ENCODE results near the gene TECPR1. TPM values are rescaled to one million over a fixed set of nuclear protein-coding genes. Genes with fewer than 3 reads are reported as not detected.

TECPR1 gene
- total RNA-seq, 1 experiment from 2014 or later = 12.9 TPM

- no peaks in the 10 kb centered on the region for H3K36me3 Mint-ChIP-seq (ENCODE audit: insufficient read depth, unreplicated experiment)
- no TSS peak for BruUV-seq (replicated peaks)
- no peak for DNase-seq
- no peak overlapping the region for H3K4me3 Mint-ChIP-seq (ENCODE audit: low read depth, unreplicated experiment)
- CTCF ChIA-PET = interaction anchor here (1.0 to 2.7 kb wide), 4 partner anchors 56 to 145 kb away, joined by 3 to 25 read pairs (median 6); partner anchors contain the start of gene LMTK2
- H3K27ac Mint-ChIP-seq (ENCODE audit: unreplicated experiment) = no peak overlapping the region
- no peaks in the 10 kb centered on the region for H3K4me1 Mint-ChIP-seq (ENCODE audit: low read depth, unreplicated experiment)
- no peak for TF ChIP-seq CTCF (IDR thresholded peaks at IDR 0.05; ENCODE audit: unreplicated experiment)
- H3K9me3 Mint-ChIP-seq (ENCODE audit: low read depth, unreplicated experiment) = no peaks in the 10 kb centered on the region
- no peaks in the 10 kb centered on the region for H3K27me3 Mint-ChIP-seq (ENCODE audit: unreplicated experiment)
- intact Hi-C loops (cut with micrococcal nuclease; ENCODE audit: unreplicated experiment) = no loop called here
Measured at GRCh38 chr7:98166668-98166970, 85.4 kb downstream of the TECPR1 start.

GRCh38 chr7:98165827-98166667 lies 86.0 kb downstream of the TECPR1 start:
- no peaks in the 10 kb centered on the region for H3K9me3 Mint-ChIP-seq (ENCODE audit: low read depth, unreplicated experiment)
- H3K27me3 Mint-ChIP-seq (ENCODE audit: unreplicated experiment) = no peaks in the 10 kb centered on the region
- no peak for TF ChIP-seq CTCF (IDR thresholded peaks at IDR 0.05; ENCODE audit: unreplicated experiment)
- H3K4me1 Mint-ChIP-seq (ENCODE audit: low read depth, unreplicated experiment) = no peaks in the 10 kb centered on the region
- H3K4me3 Mint-ChIP-seq (ENCODE audit: low read depth, unreplicated experiment) = no peak overlapping the region
- no peak overlapping the region for H3K27ac Mint-ChIP-seq (ENCODE audit: unreplicated experiment)
- intact Hi-C loops (cut with micrococcal nuclease; ENCODE audit: unreplicated experiment) = no loop called here
- DNase-seq = peak; percentile 61
- H3K36me3 Mint-ChIP-seq (ENCODE audit: insufficient read depth, unreplicated experiment) = no peaks in the 10 kb centered on the region
- BruUV-seq (replicated peaks) = no TSS peak
- CTCF ChIA-PET = interaction anchor here (0.6 to 2.7 kb wide), 5 partner anchors 55 to 144 kb away, joined by 3 to 25 read pairs (median 5); partner anchors contain the start of gene LMTK2

Other genes starting within 250 kb of the TECPR1 start
- gene LMTK2, start 145.4 kb downstream of the TECPR1 start, total RNA-seq (2022) = 28.6 and 29.9 TPM in 2 replicates
- 1.7 and 1.8 TPM in 2 replicates for gene BHLHA15, start 40.8 kb downstream of the TECPR1 start, total RNA-seq (2022)
- 101 and 124 TPM in 2 replicates for gene BRI3, start 29.5 kb upstream of the TECPR1 start, total RNA-seq (2022)
- 55.8 and 63.8 TPM in 2 replicates for gene BAIAP2L1, start 148.9 kb upstream of the TECPR1 start, total RNA-seq (2022)

All from Calu3 (cell line).